ENCODE results near the gene UNC13B.

Gene UNC13B

DNA sequence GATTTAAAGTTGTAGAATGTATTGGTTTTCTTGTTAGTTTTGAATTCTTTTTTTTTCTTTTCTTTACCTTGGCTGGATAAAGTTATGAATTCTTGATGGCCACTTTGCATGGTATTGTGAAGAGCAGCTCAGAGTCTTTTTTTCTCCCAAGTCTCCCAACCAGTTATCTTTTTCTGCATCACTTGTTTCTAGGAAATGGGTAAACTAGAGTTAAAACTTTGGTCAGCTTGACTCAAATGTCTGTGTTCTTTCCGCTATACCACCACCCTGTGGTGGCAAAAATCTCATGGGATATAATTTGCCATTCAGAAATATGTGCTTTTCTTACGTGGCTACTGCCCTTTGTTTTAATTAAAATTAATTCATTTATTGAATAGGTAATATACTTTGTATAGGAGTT lies 113.2 kb downstream of the UNC13B start:
- ChIA-PET POLR2A (no interaction called here), CTCF (no interaction called here)
- no peaks in the 10 kb centered on the region for H3K9me3 ChIP-seq (ENCODE audit: control insufficient read depth, insufficient read depth, low read depth, low read length)
- TF ChIP-seq, protein P1, sequence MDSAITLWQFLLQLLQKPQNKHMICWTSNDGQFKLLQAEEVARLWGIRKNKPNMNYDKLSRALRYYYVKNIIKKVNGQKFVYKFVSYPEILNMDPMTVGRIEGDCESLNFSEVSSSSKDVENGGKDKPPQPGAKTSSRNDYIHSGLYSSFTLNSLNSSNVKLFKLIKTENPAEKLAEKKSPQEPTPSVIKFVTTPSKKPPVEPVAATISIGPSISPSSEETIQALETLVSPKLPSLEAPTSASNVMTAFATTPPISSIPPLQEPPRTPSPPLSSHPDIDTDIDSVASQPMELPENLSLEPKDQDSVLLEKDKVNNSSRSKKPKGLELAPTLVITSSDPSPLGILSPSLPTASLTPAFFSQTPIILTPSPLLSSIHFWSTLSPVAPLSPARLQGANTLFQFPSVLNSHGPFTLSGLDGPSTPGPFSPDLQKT (IDR thresholded peaks at IDR 0.05; ENCODE audit: borderline replicate concordance, low read depth, low read length) = no peak
- TF ChIP-seq ZNF521 (tag by site-specific recombination; IDR thresholded peaks at IDR 0.05) (no peak), ZFHX2 (tag by site-specific recombination; conservative IDR thresholded peaks at IDR 0.05) (no peak), ZNF514 (tag by site-specific recombination; IDR thresholded peaks at IDR 0.05) (no peak), KLF1 (tag by site-specific recombination; IDR thresholded peaks at IDR 0.05) (no peak), ZNF121 (tag by site-specific recombination; IDR thresholded peaks at IDR 0.05) (no peak), ZNF19 (tag by site-specific recombination; IDR thresholded peaks at IDR 0.05; ENCODE audit: low read depth) (no peak), MZF1 (tag by site-specific recombination; IDR thresholded peaks at IDR 0.05; ENCODE audit: borderline replicate concordance) (no peak), ZNF354C (tag by site-specific recombination; IDR thresholded peaks at IDR 0.05; ENCODE audit: borderline replicate concordance, low read depth) (no peak), ZNF132 (tag by site-specific recombination; IDR thresholded peaks at IDR 0.05; ENCODE audit: borderline replicate concordance) (no peak), MYNN (tag by site-specific recombination; IDR thresholded peaks at IDR 0.05; ENCODE audit: borderline replicate concordance) (no peak), ZNF529 (tag by site-specific recombination; IDR thresholded peaks at IDR 0.05; ENCODE audit: insufficient replicate concordance) (no peak), OSR2 (tag by site-specific recombination; IDR thresholded peaks at IDR 0.05) (no peak), OVOL3 (tag by site-specific recombination; IDR thresholded peaks at IDR 0.05) (no peak)
- TF ChIP-seq, protein P2, sequence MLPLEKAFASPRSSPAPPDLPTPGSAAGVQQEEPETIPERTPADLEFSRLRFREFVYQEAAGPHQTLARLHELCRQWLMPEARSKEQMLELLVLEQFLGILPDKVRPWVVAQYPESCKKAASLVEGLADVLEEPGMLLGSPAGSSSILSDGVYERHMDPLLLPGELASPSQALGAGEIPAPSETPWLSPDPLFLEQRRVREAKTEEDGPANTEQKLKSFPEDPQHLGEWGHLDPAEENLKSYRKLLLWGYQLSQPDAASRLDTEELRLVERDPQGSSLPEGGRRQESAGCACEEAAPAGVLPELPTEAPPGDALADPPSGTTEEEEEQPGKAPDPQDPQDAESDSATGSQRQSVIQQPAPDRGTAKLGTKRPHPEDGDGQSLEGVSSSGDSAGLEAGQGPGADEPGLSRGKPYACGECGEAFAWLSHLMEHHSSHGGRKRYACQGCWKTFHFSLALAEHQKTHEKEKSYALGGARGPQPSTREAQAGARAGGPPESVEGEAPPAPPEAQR (tag by site-specific recombination; IDR thresholded peaks at IDR 0.05) = no peak
- TF ChIP-seq, protein P3, sequence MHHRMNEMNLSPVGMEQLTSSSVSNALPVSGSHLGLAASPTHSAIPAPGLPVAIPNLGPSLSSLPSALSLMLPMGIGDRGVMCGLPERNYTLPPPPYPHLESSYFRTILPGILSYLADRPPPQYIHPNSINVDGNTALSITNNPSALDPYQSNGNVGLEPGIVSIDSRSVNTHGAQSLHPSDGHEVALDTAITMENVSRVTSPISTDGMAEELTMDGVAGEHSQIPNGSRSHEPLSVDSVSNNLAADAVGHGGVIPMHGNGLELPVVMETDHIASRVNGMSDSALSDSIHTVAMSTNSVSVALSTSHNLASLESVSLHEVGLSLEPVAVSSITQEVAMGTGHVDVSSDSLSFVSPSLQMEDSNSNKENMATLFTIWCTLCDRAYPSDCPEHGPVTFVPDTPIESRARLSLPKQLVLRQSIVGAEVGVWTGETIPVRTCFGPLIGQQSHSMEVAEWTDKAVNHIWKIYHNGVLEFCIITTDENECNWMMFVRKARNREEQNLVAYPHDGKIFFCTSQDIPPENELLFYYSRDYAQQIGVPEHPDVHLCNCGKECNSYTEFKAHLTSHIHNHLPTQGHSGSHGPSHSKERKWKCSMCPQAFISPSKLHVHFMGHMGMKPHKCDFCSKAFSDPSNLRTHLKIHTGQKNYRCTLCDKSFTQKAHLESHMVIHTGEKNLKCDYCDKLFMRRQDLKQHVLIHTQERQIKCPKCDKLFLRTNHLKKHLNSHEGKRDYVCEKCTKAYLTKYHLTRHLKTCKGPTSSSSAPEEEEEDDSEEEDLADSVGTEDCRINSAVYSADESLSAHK (tag by site-specific recombination; IDR thresholded peaks at IDR 0.05) = no peak
- TF ChIP-seq, protein P4, sequence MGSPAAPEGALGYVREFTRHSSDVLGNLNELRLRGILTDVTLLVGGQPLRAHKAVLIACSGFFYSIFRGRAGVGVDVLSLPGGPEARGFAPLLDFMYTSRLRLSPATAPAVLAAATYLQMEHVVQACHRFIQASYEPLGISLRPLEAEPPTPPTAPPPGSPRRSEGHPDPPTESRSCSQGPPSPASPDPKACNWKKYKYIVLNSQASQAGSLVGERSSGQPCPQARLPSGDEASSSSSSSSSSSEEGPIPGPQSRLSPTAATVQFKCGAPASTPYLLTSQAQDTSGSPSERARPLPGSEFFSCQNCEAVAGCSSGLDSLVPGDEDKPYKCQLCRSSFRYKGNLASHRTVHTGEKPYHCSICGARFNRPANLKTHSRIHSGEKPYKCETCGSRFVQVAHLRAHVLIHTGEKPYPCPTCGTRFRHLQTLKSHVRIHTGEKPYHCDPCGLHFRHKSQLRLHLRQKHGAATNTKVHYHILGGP (tag by site-specific recombination; IDR thresholded peaks at IDR 0.05) = no peak
- TF ChIP-seq, protein P5, sequence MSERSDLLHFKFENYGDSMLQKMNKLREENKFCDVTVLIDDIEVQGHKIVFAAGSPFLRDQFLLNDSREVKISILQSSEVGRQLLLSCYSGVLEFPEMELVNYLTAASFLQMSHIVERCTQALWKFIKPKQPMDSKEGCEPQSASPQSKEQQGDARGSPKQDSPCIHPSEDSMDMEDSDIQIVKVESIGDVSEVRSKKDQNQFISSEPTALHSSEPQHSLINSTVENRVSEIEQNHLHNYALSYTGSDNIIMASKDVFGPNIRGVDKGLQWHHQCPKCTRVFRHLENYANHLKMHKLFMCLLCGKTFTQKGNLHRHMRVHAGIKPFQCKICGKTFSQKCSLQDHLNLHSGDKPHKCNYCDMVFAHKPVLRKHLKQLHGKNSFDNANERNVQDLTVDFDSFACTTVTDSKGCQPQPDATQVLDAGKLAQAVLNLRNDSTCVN (tag by site-specific recombination; optimal IDR thresholded peaks at IDR 0.05) = no peak
- TF ChIP-seq, protein P6, sequence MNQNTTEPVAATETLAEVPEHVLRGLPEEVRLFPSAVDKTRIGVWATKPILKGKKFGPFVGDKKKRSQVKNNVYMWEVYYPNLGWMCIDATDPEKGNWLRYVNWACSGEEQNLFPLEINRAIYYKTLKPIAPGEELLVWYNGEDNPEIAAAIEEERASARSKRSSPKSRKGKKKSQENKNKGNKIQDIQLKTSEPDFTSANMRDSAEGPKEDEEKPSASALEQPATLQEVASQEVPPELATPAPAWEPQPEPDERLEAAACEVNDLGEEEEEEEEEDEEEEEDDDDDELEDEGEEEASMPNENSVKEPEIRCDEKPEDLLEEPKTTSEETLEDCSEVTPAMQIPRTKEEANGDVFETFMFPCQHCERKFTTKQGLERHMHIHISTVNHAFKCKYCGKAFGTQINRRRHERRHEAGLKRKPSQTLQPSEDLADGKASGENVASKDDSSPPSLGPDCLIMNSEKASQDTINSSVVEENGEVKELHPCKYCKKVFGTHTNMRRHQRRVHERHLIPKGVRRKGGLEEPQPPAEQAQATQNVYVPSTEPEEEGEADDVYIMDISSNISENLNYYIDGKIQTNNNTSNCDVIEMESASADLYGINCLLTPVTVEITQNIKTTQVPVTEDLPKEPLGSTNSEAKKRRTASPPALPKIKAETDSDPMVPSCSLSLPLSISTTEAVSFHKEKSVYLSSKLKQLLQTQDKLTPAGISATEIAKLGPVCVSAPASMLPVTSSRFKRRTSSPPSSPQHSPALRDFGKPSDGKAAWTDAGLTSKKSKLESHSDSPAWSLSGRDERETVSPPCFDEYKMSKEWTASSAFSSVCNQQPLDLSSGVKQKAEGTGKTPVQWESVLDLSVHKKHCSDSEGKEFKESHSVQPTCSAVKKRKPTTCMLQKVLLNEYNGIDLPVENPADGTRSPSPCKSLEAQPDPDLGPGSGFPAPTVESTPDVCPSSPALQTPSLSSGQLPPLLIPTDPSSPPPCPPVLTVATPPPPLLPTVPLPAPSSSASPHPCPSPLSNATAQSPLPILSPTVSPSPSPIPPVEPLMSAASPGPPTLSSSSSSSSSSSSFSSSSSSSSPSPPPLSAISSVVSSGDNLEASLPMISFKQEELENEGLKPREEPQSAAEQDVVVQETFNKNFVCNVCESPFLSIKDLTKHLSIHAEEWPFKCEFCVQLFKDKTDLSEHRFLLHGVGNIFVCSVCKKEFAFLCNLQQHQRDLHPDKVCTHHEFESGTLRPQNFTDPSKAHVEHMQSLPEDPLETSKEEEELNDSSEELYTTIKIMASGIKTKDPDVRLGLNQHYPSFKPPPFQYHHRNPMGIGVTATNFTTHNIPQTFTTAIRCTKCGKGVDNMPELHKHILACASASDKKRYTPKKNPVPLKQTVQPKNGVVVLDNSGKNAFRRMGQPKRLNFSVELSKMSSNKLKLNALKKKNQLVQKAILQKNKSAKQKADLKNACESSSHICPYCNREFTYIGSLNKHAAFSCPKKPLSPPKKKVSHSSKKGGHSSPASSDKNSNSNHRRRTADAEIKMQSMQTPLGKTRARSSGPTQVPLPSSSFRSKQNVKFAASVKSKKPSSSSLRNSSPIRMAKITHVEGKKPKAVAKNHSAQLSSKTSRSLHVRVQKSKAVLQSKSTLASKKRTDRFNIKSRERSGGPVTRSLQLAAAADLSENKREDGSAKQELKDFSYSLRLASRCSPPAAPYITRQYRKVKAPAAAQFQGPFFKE (tag by site-specific recombination; IDR thresholded peaks at IDR 0.05; ENCODE audit: borderline replicate concordance) = no peak
- no peaks in the 10 kb centered on the region for H3K36me3 ChIP-seq (ENCODE audit: control insufficient read depth in 2 of 2, insufficient read depth in 1 of 2, low read length in 2 of 2)
- H3K27ac ChIP-seq (ENCODE audit: extremely low read depth, low read depth, low read length) = no peak overlapping the region
- H3K4me3 ChIP-seq (ENCODE audit: low read depth, low read length) = no peak overlapping the region
- H3K4me1 ChIP-seq (ENCODE audit: control insufficient read depth, insufficient read depth, low read length) = no peaks in the 10 kb centered on the region
